Upper lobe of left lung (tissue), 4 donors: Measurements from ENCODE around the gene C4orf54.

Source experiments
- POLR2A ChIP-seq, 4 donors: fragments of 450-650 bp; IDR thresholded peaks; one replicate each; pipeline ENCODE4 v1.5.1; 2016 to 2017; ENCODE audit warnings: antibody characterized with exemption in 4 of 4, mild to moderate bottlenecking in 2 of 4
- TF ChIP-seq, protein P1 (sequence below), 6 experiments: fragments of 450-650 bp in 4 of 6; fragments of 200-600 bp in 2 of 6; sonication (generic) in 2 of 6; IDR thresholded peaks; one replicate each; pipeline ENCODE4 v1.5.1; 2016 to 2019; ENCODE audit warnings: antibody characterized with exemption in 6 of 6

DNA sequence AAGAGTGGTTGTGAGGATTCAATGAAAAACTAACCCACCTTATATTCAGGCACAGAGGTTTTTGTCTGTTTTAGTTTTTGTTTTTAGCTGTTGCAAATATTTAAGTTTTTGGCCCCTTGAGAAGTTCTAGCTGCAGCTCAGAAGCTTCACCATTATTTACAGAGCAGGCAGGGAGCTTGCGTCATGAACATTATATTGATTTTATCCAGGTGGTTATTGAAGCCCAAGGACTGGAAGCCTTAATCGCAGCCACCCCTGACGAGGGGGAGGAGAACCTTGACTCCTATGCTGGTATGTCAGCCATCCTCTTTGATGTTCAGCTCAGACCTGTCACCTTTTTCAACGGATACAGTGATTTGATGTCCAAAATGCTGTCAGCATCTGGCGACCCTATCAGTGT is 44.9 kb downstream of the C4orf54 start:
- TF ChIP-seq POLR2A (IDR thresholded peaks at IDR 0.05) = no peak
- TF ChIP-seq, protein P1, sequence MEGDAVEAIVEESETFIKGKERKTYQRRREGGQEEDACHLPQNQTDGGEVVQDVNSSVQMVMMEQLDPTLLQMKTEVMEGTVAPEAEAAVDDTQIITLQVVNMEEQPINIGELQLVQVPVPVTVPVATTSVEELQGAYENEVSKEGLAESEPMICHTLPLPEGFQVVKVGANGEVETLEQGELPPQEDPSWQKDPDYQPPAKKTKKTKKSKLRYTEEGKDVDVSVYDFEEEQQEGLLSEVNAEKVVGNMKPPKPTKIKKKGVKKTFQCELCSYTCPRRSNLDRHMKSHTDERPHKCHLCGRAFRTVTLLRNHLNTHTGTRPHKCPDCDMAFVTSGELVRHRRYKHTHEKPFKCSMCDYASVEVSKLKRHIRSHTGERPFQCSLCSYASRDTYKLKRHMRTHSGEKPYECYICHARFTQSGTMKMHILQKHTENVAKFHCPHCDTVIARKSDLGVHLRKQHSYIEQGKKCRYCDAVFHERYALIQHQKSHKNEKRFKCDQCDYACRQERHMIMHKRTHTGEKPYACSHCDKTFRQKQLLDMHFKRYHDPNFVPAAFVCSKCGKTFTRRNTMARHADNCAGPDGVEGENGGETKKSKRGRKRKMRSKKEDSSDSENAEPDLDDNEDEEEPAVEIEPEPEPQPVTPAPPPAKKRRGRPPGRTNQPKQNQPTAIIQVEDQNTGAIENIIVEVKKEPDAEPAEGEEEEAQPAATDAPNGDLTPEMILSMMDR (IDR thresholded peaks at IDR 0.05) = no peak
